Bronchial epithelial cell (primary cell): Measurements from ENCODE around the gene CCDC63. TPM values are rescaled to one million over a fixed set of nuclear protein-coding genes. Genes with fewer than 3 reads are reported as not detected.

ENCODE experiments used
- DNase-seq: peaks from one replicate; pipeline ENCODE4 v3.0.0-alpha.2; 2010; ENCODE audit warnings: low read depth
- FAIRE-seq: peaks from 2 replicates; lab custom pipeline; 2011; peaks lifted over from hg19 to GRCh38; lab: Jason Lieb, UNC
- H3K27me3 ChIP-seq: 2 replicates; pipeline ENCODE4 v1.5.1; 2011; ENCODE audit warnings: low read length; ENCODE audit not compliant: control insufficient read depth, insufficient read depth
- H3K36me3 ChIP-seq: 2 replicates; pipeline ENCODE4 v1.5.1; 2011; ENCODE audit warnings: low read length; ENCODE audit not compliant: control insufficient read depth, insufficient read depth
- H3K4me3 ChIP-seq: 2 replicates; pipeline ENCODE4 v1.5.1; 2011; ENCODE audit warnings: mild to moderate bottlenecking, low read depth, low read length, control low read depth
- total RNA-seq: library from RNA; depleted of rRNA; stranded (reverse); fragments of >200 nt; gene quantifications from 2 replicates; pipeline ENCODE4 v1.2.1, GENCODE V29; 2014
- TF ChIP-seq, protein P1 (sequence below): IDR thresholded peaks from 2 replicates; pipeline ENCODE4 v1.5.1; 2011; ENCODE audit warnings: mild to moderate bottlenecking, moderate library complexity, low read length, control low read depth, inconsistent platforms; ENCODE audit not compliant: insufficient read depth, severe bottlenecking

The CCDC63 gene
- total RNA-seq, 1 donor from 2014 or later, result not detected

DNA sequence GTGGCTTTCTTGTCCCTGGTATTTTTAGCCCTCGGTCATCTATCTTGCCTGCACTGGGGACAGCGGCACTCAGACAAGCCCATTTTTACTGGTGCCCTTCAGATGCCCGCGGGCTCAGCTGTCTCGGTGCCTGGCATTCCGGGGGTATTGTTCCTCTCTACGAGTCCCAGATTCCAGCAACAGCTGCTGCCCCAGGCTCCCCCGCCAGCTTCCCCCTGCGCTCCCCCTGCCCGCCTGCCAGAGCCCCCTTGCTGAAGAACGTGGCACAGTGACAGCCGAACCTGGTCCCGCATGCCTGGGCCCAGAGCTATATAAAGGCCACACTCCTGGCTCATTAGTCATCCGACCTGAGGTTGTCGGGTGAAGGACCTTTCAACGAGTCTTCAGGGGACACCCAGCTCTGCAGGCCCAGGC is 84.5 kb downstream of the CCDC63 start:
- FAIRE-seq (no peak), DNase-seq (no peak)
- Histone ChIP-seq H3K4me3 (no peak overlapping the region), H3K27me3 (no peaks in the 10 kb centered on the region), H3K36me3 (no peaks in the 10 kb centered on the region)
- TF ChIP-seq, protein P1, sequence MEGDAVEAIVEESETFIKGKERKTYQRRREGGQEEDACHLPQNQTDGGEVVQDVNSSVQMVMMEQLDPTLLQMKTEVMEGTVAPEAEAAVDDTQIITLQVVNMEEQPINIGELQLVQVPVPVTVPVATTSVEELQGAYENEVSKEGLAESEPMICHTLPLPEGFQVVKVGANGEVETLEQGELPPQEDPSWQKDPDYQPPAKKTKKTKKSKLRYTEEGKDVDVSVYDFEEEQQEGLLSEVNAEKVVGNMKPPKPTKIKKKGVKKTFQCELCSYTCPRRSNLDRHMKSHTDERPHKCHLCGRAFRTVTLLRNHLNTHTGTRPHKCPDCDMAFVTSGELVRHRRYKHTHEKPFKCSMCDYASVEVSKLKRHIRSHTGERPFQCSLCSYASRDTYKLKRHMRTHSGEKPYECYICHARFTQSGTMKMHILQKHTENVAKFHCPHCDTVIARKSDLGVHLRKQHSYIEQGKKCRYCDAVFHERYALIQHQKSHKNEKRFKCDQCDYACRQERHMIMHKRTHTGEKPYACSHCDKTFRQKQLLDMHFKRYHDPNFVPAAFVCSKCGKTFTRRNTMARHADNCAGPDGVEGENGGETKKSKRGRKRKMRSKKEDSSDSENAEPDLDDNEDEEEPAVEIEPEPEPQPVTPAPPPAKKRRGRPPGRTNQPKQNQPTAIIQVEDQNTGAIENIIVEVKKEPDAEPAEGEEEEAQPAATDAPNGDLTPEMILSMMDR, result no peak

DNA sequence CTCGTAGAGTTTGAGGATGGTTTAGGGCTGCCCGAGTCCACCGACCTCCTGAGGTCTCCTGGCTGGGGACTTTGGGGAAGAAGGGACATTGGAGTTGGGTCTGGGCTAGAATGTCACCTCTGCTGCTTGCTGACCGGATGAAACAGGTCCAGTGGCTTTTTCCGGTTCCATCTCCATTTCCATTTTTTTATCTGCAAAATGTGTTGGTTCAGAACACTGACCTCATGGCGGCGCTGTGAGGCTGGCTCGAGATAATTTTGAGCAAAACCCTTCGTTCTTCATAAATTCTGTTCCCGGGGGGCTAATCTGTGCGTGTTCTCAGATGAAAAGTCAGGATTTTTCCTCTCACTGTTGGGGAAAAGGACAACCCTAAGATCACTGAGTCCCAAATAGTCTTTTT is 85.3 kb downstream of the CCDC63 start:
- Histone ChIP-seq H3K27me3 (no peaks in the 10 kb centered on the region), H3K36me3 (no peaks in the 10 kb centered on the region), H3K4me3 (no peak overlapping the region)
- TF ChIP-seq, protein P1, result peak; percentile 37
- DNase-seq, result no peak
- FAIRE-seq, result no peak

DNA sequence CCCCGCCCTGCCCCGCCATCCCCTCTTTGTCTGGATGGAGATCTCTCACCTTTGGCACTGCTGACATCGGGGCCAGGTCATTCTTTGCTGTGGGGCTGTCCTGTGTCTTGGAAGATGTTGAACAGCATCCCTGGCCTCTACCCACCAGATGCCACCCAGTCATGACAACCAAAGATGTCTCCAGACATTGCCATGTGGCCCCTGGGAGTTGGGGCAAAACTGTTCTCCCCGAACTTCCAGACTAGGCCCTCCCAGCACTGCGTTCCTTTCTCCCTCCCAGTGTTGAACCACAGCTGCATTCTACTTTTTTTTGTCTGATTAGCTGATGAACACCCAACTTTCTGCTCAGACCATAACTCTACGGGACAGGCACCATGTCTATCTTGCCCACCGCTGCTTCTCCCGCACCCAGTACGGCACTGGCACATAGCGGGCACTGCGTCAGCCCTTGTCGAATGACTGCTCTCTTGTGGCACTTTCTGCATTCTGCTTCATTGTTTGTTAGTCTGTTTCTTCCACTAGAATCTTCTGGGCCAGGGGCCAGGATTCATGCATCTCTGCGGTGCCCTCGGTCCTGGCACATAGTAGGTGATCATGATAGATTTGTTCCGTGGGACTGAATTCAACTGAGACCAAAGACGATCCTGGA is 86.7 kb downstream of the CCDC63 start:
- H3K36me3 ChIP-seq, result no peaks in the 10 kb centered on the region
- DNase-seq, result no peak
- no peak for FAIRE-seq
- no peaks in the 10 kb centered on the region for H3K27me3 ChIP-seq
- TF ChIP-seq, protein P1, result no peak
- H3K4me3 ChIP-seq, result no peak overlapping the region

DNA sequence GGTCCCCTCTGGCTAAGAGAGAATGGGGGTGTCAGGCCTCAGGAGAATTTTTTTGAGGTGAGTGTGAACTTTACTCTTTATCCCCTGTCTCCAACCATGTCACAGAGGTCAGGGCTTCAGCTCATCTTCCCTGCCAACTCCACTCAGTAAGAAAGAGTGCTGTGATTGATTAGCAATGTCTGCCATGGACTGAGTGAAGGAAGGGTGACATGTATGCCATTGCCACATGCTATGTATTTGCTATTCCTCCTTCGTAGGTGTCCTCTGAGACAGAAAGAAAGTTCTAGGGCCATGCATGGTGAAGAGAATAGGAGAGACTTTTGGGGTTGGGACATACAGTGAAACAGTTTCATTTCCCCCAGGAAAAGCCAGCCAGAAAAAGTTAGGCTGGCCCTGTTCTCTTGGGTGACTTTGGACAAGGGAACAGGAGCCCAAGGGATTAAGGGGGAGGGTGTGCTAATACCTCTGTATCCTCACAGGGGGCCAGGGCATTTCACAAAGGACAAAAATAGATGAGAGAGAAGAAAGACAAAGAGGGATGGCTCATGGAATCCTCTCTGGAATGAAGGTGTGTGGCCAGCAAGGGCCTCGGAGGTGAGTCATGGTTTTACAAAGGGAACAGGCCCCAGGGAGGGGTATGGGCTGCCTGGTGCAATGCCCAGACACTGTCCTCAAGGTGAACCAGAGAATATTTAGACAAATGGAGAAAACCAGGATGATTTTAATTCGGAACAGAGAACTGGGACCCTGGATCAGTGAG is 87.5 kb downstream of the CCDC63 start:
- H3K27me3 ChIP-seq, result no peaks in the 10 kb centered on the region

DNA sequence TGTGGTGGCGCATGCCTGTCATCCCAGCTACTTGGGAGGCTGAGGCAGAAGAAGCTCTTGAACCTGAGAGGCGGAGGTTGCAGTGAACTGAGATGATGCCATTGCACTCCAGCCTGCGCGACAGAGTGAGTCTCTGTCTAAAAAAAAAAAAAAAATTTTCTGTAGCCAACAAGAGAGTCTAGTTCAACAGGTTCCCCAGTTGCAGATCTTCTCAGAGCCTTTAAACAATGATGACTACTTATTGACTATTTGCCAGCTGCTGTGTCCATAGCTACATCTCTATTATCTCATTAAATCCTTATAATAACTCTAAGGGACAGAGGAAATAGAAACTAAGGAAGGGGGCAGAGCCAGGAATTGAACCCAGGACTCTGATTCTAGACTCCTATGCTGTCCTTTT is 88.8 kb downstream of the CCDC63 start:
- no peak for FAIRE-seq
- H3K4me3 ChIP-seq, result no peak overlapping the region
- H3K36me3 ChIP-seq, result no peaks in the 10 kb centered on the region
- no peaks in the 10 kb centered on the region for H3K27me3 ChIP-seq
- TF ChIP-seq, protein P1, result no peak
- DNase-seq, result peak; percentile 34

More for the DNA sequence above, 87.5 kb downstream of the CCDC63 start:
- DNase-seq (peak; percentile 78), FAIRE-seq (peak; percentile 80)
- no peak overlapping the region for H3K4me3 ChIP-seq
- TF ChIP-seq, protein P1, result no peak
- no peaks in the 10 kb centered on the region for H3K36me3 ChIP-seq
